Kidney epithelial cell (primary cell): Measurements from ENCODE around the gene OR51S1. TPM values are rescaled to one million over a fixed set of nuclear protein-coding genes. Genes with fewer than 3 reads are reported as not detected.
"Not testable (repeated sequence)": the region's sequence is repeated elsewhere in the genome, so short reads cannot be mapped to it uniquely, and the experiment has no call there.

Experiments used
- DNase-seq: peaks from one replicate; pipeline ENCODE4 v3.0.0-alpha.2; 2010; ENCODE audit warnings: low read depth
- H3K27me3 ChIP-seq: 2 replicates; pipeline ENCODE4 v1.6.0; 2011; ENCODE audit warnings: low read length; ENCODE audit not compliant: control insufficient read depth, insufficient read depth
- H3K36me3 ChIP-seq: 2 replicates; pipeline ENCODE4 v1.5.1; 2011; ENCODE audit warnings: low read length; ENCODE audit not compliant: control insufficient read depth, insufficient read depth
- H3K4me3 ChIP-seq: 2 replicates; pipeline ENCODE4 v1.5.1; 2011; ENCODE audit warnings: low read depth, mild to moderate bottlenecking, control low read depth, low read length
- total RNA-seq: library from RNA; depleted of rRNA; stranded (reverse); fragments of >200 nt; gene quantifications from 2 replicates; pipeline ENCODE4 v1.2.3, GENCODE V29; 2015
- TF ChIP-seq, protein P1 (sequence below): IDR thresholded peaks from 2 replicates; pipeline ENCODE4 v1.5.1; 2011; ENCODE audit warnings: mild to moderate bottlenecking, moderate library complexity, low read length, control low read depth, inconsistent platforms; ENCODE audit not compliant: insufficient read depth, poor library complexity, severe bottlenecking

OR51S1 gene
- total RNA-seq, 1 donor from 2014 or later, result not detected

DNA sequence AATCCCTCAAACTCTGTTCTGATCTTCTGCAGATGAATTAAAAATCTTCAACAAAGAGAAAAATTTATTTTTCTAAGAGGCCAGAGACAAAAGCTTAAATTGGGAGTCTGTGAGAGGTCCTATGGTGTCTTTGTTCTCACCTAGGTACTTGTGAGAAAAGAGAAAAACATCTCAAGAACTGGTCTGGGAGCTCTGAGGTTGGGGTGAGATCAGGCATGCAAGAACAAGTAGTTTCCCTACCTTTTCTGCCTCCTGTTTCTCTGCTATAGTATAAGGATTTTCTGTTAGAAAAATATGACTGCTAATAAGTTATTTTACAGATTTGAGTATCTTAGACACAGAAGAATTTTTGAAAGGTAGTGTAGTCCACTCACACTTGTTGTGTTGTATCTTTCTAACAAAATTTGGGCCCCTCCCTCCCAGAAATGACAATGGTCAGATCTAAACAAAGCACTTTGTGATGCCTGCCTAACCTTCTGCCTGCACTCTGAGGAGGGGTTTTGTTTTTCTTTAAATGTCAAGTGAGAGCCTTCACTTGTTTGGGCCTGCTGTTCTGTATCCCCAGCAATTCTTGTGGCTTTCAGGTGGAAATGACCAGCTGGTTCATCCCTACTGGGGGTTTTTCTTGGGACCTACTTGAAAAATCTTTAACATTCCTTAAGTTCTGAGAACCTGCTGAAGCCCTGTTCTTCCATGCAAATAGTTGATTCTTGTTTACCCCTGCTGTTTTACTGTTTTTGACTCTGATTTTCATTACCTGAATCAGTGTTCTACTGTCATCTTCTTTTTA, 13.6 kb upstream of the OR51S1 start:
- DNase-seq, result no peak
- H3K4me3 ChIP-seq, result no peak overlapping the region
- H3K27me3 ChIP-seq, result no peaks in the 10 kb centered on the region
- TF ChIP-seq, protein P1, sequence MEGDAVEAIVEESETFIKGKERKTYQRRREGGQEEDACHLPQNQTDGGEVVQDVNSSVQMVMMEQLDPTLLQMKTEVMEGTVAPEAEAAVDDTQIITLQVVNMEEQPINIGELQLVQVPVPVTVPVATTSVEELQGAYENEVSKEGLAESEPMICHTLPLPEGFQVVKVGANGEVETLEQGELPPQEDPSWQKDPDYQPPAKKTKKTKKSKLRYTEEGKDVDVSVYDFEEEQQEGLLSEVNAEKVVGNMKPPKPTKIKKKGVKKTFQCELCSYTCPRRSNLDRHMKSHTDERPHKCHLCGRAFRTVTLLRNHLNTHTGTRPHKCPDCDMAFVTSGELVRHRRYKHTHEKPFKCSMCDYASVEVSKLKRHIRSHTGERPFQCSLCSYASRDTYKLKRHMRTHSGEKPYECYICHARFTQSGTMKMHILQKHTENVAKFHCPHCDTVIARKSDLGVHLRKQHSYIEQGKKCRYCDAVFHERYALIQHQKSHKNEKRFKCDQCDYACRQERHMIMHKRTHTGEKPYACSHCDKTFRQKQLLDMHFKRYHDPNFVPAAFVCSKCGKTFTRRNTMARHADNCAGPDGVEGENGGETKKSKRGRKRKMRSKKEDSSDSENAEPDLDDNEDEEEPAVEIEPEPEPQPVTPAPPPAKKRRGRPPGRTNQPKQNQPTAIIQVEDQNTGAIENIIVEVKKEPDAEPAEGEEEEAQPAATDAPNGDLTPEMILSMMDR, result no peak
- H3K36me3 ChIP-seq, result no peaks in the 10 kb centered on the region

DNA sequence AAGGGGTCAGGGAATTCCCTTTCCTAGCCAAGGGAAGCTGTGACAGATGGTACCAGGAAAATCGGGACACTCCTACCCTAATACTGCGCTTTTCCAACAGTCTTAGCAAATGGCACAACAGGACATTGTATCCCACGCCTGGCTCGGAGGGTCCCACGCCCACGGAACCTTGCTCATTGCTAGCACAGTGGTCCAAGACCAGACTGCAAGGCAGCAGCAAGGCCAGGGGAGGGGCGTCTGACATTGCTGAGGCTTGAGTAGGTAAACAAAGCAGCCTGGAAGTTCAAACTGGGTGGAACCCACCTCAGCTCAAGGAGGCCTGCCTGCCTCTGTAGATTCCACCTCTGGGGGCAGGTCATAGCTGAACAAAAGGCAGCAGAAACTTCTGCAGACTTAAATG, 5.3 kb upstream of the OR51S1 start:
- DNase-seq, H3K4me3 ChIP-seq, H3K27me3 ChIP-seq: not testable (repeated sequence)

DNA sequence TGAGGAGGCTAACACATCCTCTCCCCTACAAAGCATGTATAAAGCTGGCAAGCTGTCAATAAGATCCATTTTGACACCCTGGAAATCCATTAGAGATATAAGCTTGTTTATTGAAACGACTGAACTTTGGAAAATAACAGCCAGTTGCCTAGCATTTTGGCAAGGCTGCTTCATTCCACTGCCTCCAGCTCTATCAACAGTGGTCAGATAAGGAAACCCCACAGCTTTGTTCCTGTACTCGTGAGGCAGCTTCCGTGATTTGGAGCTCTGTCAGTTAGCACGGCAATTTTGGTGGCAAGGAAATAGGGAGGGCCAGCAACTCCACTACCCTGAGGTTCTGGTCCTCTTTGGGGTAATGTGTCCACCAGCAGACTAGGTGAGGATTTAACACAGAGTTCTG, 2.0 kb upstream of the OR51S1 start:
- H3K4me3 ChIP-seq, result no peak overlapping the region
- TF ChIP-seq, protein P1, result no peak
- H3K27me3 ChIP-seq, result no peaks in the 10 kb centered on the region
- no peak for DNase-seq
- no peaks in the 10 kb centered on the region for H3K36me3 ChIP-seq

More for the DNA sequence above, 5.3 kb upstream of the OR51S1 start:
- not testable (repeated sequence) for H3K36me3 ChIP-seq

DNA sequence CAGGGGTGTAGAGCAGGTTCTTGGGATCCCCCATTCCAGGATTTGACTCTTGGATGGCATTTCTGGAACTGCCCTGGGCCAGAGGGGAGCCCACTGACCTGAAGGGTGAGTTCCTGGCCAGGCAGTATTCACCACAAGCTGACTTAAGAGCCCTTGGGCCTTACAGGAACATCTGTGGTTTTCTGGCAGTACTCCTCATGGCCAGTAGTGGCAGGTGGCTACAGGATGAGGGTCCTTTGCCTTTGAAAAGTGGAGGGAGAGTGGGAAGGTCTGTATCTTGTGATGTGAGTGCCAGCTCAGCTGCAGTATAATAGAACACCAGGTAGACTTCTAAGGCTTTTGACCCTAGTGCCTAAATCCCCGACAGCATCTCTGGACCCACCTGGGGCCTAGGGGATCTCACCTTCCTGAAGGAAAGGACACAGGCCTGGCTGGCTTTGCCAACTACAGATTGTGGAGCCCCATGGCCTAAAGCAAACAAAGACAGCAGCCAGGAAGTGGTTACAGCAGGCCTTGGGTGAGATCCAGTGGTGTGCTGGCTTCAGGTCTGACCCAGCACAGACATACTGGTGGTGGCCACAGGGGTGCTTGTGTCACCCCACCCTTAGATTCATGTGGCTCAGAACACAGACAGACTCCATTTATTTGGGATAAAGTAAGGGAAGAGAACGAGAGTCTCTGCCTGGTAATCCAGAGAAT, 9.0 kb downstream of the OR51S1 start:
- DNase-seq, result no peak
- TF ChIP-seq, protein P1, result no peak
- no peaks in the 10 kb centered on the region for H3K36me3 ChIP-seq
- no peak overlapping the region for H3K4me3 ChIP-seq
- no peaks in the 10 kb centered on the region for H3K27me3 ChIP-seq

DNA sequence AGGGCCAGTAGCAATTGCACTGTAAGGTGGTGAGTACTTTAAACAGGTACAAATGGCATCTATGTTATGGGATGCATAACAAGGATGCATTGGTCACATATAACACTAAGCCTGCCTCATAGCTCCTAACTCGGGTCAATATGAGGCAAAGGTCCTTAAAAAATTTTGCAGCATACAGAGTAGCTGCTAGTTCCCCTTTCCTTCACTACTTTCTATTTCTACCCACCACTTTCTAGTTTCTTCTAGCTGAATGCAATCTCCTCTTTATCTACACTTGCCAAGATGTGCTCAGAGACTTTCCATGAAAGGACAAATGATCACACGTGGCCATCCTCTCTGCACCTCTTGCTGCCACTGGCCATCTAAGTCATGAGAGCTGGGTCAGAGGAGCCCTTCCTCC, 18.1 kb downstream of the OR51S1 start:
- Histone ChIP-seq H3K27me3 (no peaks in the 10 kb centered on the region), H3K36me3 (no peaks in the 10 kb centered on the region), H3K4me3 (no peak overlapping the region)
- no peak for DNase-seq
- TF ChIP-seq, protein P1, result no peak

DNA sequence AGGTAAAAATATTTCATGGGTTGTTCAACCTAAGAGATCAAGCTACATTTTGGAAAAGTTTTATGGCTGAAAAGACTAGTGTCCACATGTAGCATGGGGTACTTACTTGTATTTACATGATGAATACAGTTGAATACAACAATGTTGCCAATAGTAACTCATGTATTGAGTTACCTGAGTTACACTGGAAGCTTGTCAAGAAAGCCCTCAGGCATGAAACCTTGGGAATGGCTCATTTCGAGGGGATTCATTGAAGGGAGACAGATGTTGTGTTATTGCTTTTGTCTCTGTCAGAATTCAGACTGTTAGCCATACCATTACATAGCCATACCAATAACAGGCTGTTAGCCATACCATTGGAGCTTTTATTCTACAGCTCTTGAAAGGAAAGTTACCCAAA, 18.7 kb downstream of the OR51S1 start:
- TF ChIP-seq, protein P1, result no peak
- H3K36me3 ChIP-seq, result no peaks in the 10 kb centered on the region
- no peak overlapping the region for H3K4me3 ChIP-seq
- H3K27me3 ChIP-seq, result no peaks in the 10 kb centered on the region
- DNase-seq, result no peak
